GM12878 (cell line): ENCODE results near the gene PLCB4.

Experiments
- CREB1 ChIP-seq: IDR thresholded peaks from 2 replicates; pipeline ENCODE4 v1.6.1; 2012; ENCODE audit warnings: low read depth, mild to moderate bottlenecking, inconsistent platforms
- CTCF ChIP-seq, 3 experiments: IDR thresholded peaks in 2 of 3; conservative IDR thresholded peaks in 1 of 3; 2 replicates each; pipeline ENCODE4 v1.5.1; 2011; ENCODE audit warnings: low read depth in 3 of 3, low read length in 3 of 3, mild to moderate bottlenecking in 3 of 3, control low read depth in 2 of 3, moderate library complexity in 2 of 3, inconsistent platforms in 1 of 3, mixed read lengths in 1 of 3; ENCODE audit not compliant: control insufficient read depth in 2 of 3, insufficient read depth in 1 of 3; ENCODE audit errors: extremely low read depth in 1 of 3
- EGR1 ChIP-seq, 2 experiments: IDR thresholded peaks; 1 replicate in 1 of 2; 2 replicates in 1 of 2; pipeline ENCODE4 v1.6.1; 2011 to 2012; ENCODE audit warnings: low read depth in 2 of 2, low read length in 2 of 2, borderline replicate concordance in 1 of 2, mild to moderate bottlenecking in 1 of 2, moderate library complexity in 1 of 2
- HDAC6 ChIP-seq: fragments of 200-600 bp; sonication (generic); IDR thresholded peaks from one replicate; pipeline ENCODE4 v1.8.0; 2017; ENCODE audit warnings: antibody characterized with exemption; ENCODE audit not compliant: unreplicated experiment
- IRF3 ChIP-seq: fragments of 450-650 bp; IDR thresholded peaks from 2 replicates; pipeline ENCODE4 v1.6.1; 2014; ENCODE audit warnings: mild to moderate bottlenecking
- MTA3 ChIP-seq: IDR thresholded peaks from 2 replicates; pipeline ENCODE4 v1.6.1; 2012; ENCODE audit warnings: low read length, inconsistent platforms, borderline replicate concordance
- NFYB ChIP-seq: IDR thresholded peaks from 2 replicates; pipeline ENCODE4 v1.6.1; 2011; ENCODE audit warnings: low read depth, mild to moderate bottlenecking, low read length, improper control_type of control experiment, moderate library complexity; ENCODE audit not compliant: insufficient read depth
- RFX5 ChIP-seq: IDR thresholded peaks from 2 replicates; pipeline ENCODE4 v1.6.1; 2011; ENCODE audit warnings: low read depth, low read length, improper control_type of control experiment
- SMAD1 ChIP-seq: fragments of 450-650 bp; IDR thresholded peaks from 2 replicates; pipeline ENCODE4 v1.6.1; 2018; ENCODE audit warnings: mild to moderate bottlenecking, low read depth; ENCODE audit not compliant: partially characterized antibody
- SP1 ChIP-seq: IDR thresholded peaks from one replicate; pipeline ENCODE4 v1.6.1; 2011; ENCODE audit warnings: low read depth, low read length
- SUPT20H ChIP-seq: IDR thresholded peaks from 2 replicates; pipeline ENCODE4 v1.6.1; 2011; ENCODE audit warnings: low read depth, mild to moderate bottlenecking, low read length, moderate library complexity, borderline replicate concordance; ENCODE audit not compliant: control insufficient read depth
- TAF1 ChIP-seq: IDR thresholded peaks from 2 replicates; pipeline ENCODE4 v1.6.1; 2011; ENCODE audit warnings: mild to moderate bottlenecking, low read depth, low read length, borderline replicate concordance
- ZBTB33 ChIP-seq: fragments of 450-650 bp; IDR thresholded peaks from 2 replicates; pipeline ENCODE4 v1.6.1; 2017; ENCODE audit warnings: mild to moderate bottlenecking
- ZNF274 ChIP-seq: IDR thresholded peaks from one replicate; pipeline ENCODE4 v1.8.0; 2011; ENCODE audit not compliant: insufficient read length, insufficient read depth

- no peak for TF ChIP-seq CTCF (IDR thresholded peaks at IDR 0.05 in 2 of 3, conservative IDR thresholded peaks at IDR 0.05 in 1 of 3; ENCODE audit: control insufficient read depth in 2 of 3, extremely low read depth in 1 of 3, insufficient read depth in 1 of 3, low read depth in 3 of 3, low read length in 3 of 3)
- no peak for TF ChIP-seq ZBTB33
- no peak for TF ChIP-seq SUPT20H
- TF ChIP-seq CREB1 = no peak
- no peak for TF ChIP-seq TAF1
- no peak for TF ChIP-seq SMAD1
- no peak for TF ChIP-seq ZNF274
- TF ChIP-seq MTA3 = no peak
- TF ChIP-seq HDAC6 = no peak
- no peak for TF ChIP-seq SP1
- TF ChIP-seq IRF3 = no peak
- TF ChIP-seq RFX5 = no peak
- TF ChIP-seq EGR1 (IDR thresholded peaks at IDR 0.05; ENCODE audit: borderline replicate concordance in 1 of 2, low read depth in 2 of 2, low read length in 2 of 2) = no peak
- no peak for TF ChIP-seq NFYB
Observed at GRCh38 chr20:9460518-9460917, 391.6 kb downstream of the PLCB4 start.
